H1 (cell line): ENCODE data around the gene ACKR3. TPM values are rescaled to one million over a fixed set of nuclear protein-coding genes. Genes with fewer than 3 reads are reported as not detected.

Experiments used
- CTCF ChIA-PET: fragments of 300-600 bp; sonication (Branson Sonifier 250); formaldehyde crosslinking; loops from one replicate; lab custom pipeline; 2021; ENCODE audit not compliant: partially characterized antibody; lab: Charles Lee
- POLR2A ChIA-PET: fragments of 300-600 bp; sonication (Branson Sonifier 250); formaldehyde crosslinking; loops from one replicate; lab custom pipeline; 2021; ENCODE audit warnings: inconsistent platforms; ENCODE audit not compliant: partially characterized antibody; lab: Charles Lee
- DNase-seq, 2 experiments: peaks; one replicate each; pipeline versions ENCODE4 v3.0.0 to v3.0.0-alpha.2; 2010 to 2022; ENCODE audit warnings: low spot score in 2 of 2, low read depth in 1 of 2, mixed read lengths in 1 of 2
- FAIRE-seq: peaks from 2 replicates; lab custom pipeline; 2011; peaks lifted over from hg19 to GRCh38; lab: Jason Lieb, UNC
- H2AFZ ChIP-seq: 2 replicates; pipeline ENCODE4 v1.8.1; 2012; ENCODE audit warnings: low read length, inconsistent platforms
- H2AK5ac ChIP-seq: 2 replicates; pipeline ENCODE4 v1.6.1; 2013; ENCODE audit warnings: low read depth, low read length
- H2BK120ac ChIP-seq: replicated peaks from 2 replicates; pipeline ENCODE3; 2013; ENCODE audit warnings: low read depth, low read length, inconsistent platforms
- H2BK12ac ChIP-seq: 2 replicates; pipeline ENCODE4 v1.6.1; 2013; ENCODE audit warnings: low read depth, low read length
- H2BK15ac ChIP-seq: 2 replicates; pipeline ENCODE4 v1.6.1; 2013; ENCODE audit warnings: low read length
- H2BK20ac ChIP-seq: 2 replicates; pipeline ENCODE4 v1.6.1; 2013; ENCODE audit warnings: low read length
- H2BK5ac ChIP-seq: 2 replicates; pipeline ENCODE4 v1.6.1; 2013; ENCODE audit warnings: low read depth, low read length
- H3K14ac ChIP-seq: 2 replicates; pipeline ENCODE4 v1.6.1; 2013; ENCODE audit warnings: inconsistent platforms; ENCODE audit not compliant: insufficient read length
- H3K18ac ChIP-seq: 2 replicates; pipeline ENCODE4 v1.6.1; 2013; ENCODE audit warnings: low read length; ENCODE audit errors: extremely low read depth
- H3K23ac ChIP-seq: 2 replicates; pipeline ENCODE4 v1.6.1; 2013; ENCODE audit warnings: inconsistent platforms; ENCODE audit not compliant: insufficient read length
- H3K23me2 ChIP-seq: 2 replicates; pipeline ENCODE4 v1.6.1; 2013; ENCODE audit warnings: low read depth, low read length
- H3K27ac ChIP-seq: 2 replicates; pipeline ENCODE4 v1.6.1; 2011; ENCODE audit warnings: low read depth, low read length, inconsistent platforms
- H3K27me3 ChIP-seq, 4 experiments: replicated peaks in 1 of 4; 1 replicate in 1 of 4; 2 replicates in 3 of 4; pipeline versions ENCODE4 v1.6.1 to v1.8.1; 2011 to 2013; ENCODE audit warnings: low read length in 3 of 4, mild to moderate bottlenecking in 3 of 4, inconsistent platforms in 2 of 4, mixed read lengths in 2 of 4, moderate library complexity in 1 of 4; ENCODE audit not compliant: control insufficient read depth in 3 of 4, insufficient read depth in 3 of 4; ENCODE audit errors: extremely low read depth in 1 of 4
- H3K36me3 ChIP-seq, 4 experiments: 2 replicates each; pipeline versions ENCODE4 v1.6.1 to v1.8.1; 2011 to 2013; ENCODE audit warnings: mild to moderate bottlenecking in 4 of 4, low read length in 3 of 4, moderate library complexity in 2 of 4, control low read depth in 1 of 4, inconsistent platforms in 1 of 4; ENCODE audit not compliant: insufficient read depth in 4 of 4, control insufficient read depth in 2 of 4
- H3K4ac ChIP-seq: replicated peaks from 2 replicates; pipeline ENCODE3; 2013; ENCODE audit warnings: low read length, low read depth, mixed read lengths, inconsistent platforms; ENCODE audit not compliant: insufficient read length
- H3K4me1 ChIP-seq, 4 experiments: replicated peaks in 1 of 4; 1 replicate in 1 of 4; 2 replicates in 3 of 4; pipeline versions ENCODE4 v1.6.1 to v1.8.1; 2011 to 2013; ENCODE audit warnings: low read length in 3 of 4, inconsistent platforms in 2 of 4, mixed read lengths in 1 of 4; ENCODE audit not compliant: insufficient read depth in 4 of 4, control insufficient read depth in 3 of 4
- H3K4me2 ChIP-seq, 2 experiments: 2 replicates each; pipeline versions ENCODE4 v1.6.1 to v1.8.1; 2011 to 2013; ENCODE audit warnings: low read depth in 2 of 2, low read length in 2 of 2, control low read depth in 1 of 2, inconsistent platforms in 1 of 2, mild to moderate bottlenecking in 1 of 2; ENCODE audit not compliant: insufficient read depth in 1 of 2
- H3K4me3 ChIP-seq, 4 experiments: fragments of 200-600, 300-600 bp in 1 of 4; sonication (generic), shearing (Covaris generic), sonication (Bioruptor Twin) in 1 of 4; 2 replicates each; pipeline versions ENCODE4 v1.5.1 to v1.8.1; 2011 to 2016; ENCODE audit warnings: low read length in 4 of 4, low read depth in 3 of 4, control low read depth in 2 of 4, inconsistent platforms in 2 of 4, mild to moderate bottlenecking in 2 of 4, mixed read lengths in 1 of 4, moderate library complexity in 1 of 4; ENCODE audit not compliant: insufficient read depth in 2 of 4; ENCODE audit errors: extremely low read depth in 1 of 4
- H3K56ac ChIP-seq: replicated peaks from 2 replicates; pipeline ENCODE3; 2013; ENCODE audit warnings: low read depth, mild to moderate bottlenecking, mixed read lengths, low read length, inconsistent platforms; ENCODE audit not compliant: insufficient read length
- H3K79me1 ChIP-seq: 2 replicates; pipeline ENCODE4 v1.6.1; 2013; ENCODE audit warnings: low read depth, low read length, control low read depth
- H3K79me2 ChIP-seq, 2 experiments: 2 replicates each; pipeline versions ENCODE4 v1.6.1 to v1.8.1; 2012 to 2013; ENCODE audit warnings: low read length in 2 of 2, mild to moderate bottlenecking in 2 of 2, inconsistent platforms in 1 of 2; ENCODE audit not compliant: insufficient read depth in 2 of 2, control insufficient read depth in 1 of 2
- H3K9ac ChIP-seq, 4 experiments: replicated peaks in 1 of 4; 1 replicate in 1 of 4; 2 replicates in 3 of 4; pipeline versions ENCODE4 v1.6.1 to v1.8.1; 2011 to 2013; ENCODE audit warnings: low read depth in 3 of 4, low read length in 3 of 4, control low read depth in 2 of 4, mild to moderate bottlenecking in 2 of 4, moderate library complexity in 2 of 4, inconsistent platforms in 1 of 4; ENCODE audit errors: extremely low read depth in 1 of 4
- H3K9me3 ChIP-seq, 2 experiments: 2 replicates each; pipeline versions ENCODE4 v1.6.1 to v1.8.1; 2012 to 2013; ENCODE audit warnings: mild to moderate bottlenecking in 2 of 2, moderate library complexity in 2 of 2, control low read depth in 1 of 2, inconsistent platforms in 1 of 2, low read depth in 1 of 2, low read length in 1 of 2, mixed read lengths in 1 of 2; ENCODE audit not compliant: insufficient read depth in 2 of 2
- H4K20me1 ChIP-seq, 2 experiments: replicated peaks in 1 of 2; 2 replicates each; pipeline versions ENCODE3 to v1.8.1; 2011 to 2013; ENCODE audit warnings: inconsistent platforms in 2 of 2, low read length in 2 of 2, mild to moderate bottlenecking in 1 of 2; ENCODE audit not compliant: insufficient read depth in 2 of 2, control insufficient read depth in 1 of 2
- H4K5ac ChIP-seq: 2 replicates; pipeline ENCODE4 v1.6.1; 2013; ENCODE audit warnings: low read length, low read depth, mixed read lengths, inconsistent platforms; ENCODE audit not compliant: insufficient read length
- H4K8ac ChIP-seq: 2 replicates; pipeline ENCODE4 v1.8.0; 2013; ENCODE audit warnings: mild to moderate bottlenecking, moderate library complexity, low read length, inconsistent platforms; ENCODE audit not compliant: insufficient read depth; ENCODE audit errors: extremely low read depth
- H4K91ac ChIP-seq: replicated peaks from 2 replicates; pipeline ENCODE3; 2013; ENCODE audit warnings: low read length, mixed read lengths, inconsistent platforms; ENCODE audit not compliant: insufficient read length
- CEBPB ChIP-seq: IDR thresholded peaks from 2 replicates; pipeline ENCODE4 v1.6.1; 2012; ENCODE audit warnings: low read depth, low read length
- EP300 ChIP-seq, 2 experiments: IDR thresholded peaks; 1 replicate in 1 of 2; 2 replicates in 1 of 2; pipeline ENCODE4 v1.6.1; 2011 to 2012; ENCODE audit warnings: low read depth in 2 of 2, low read length in 2 of 2, mild to moderate bottlenecking in 2 of 2, borderline replicate concordance in 1 of 2, inconsistent platforms in 1 of 2, moderate library complexity in 1 of 2
- HDAC2 ChIP-seq, 2 experiments: fragments of 300-600 bp in 1 of 2; sonication (generic) in 1 of 2; IDR thresholded peaks; 2 replicates each; pipeline ENCODE4 v1.6.1; 2011 to 2012; ENCODE audit warnings: low read depth in 2 of 2, low read length in 2 of 2, mild to moderate bottlenecking in 2 of 2, moderate library complexity in 2 of 2, borderline replicate concordance in 1 of 2, inconsistent platforms in 1 of 2
- SUZ12 ChIP-seq: fragments of 200-600 bp; sonication (generic); IDR thresholded peaks from 2 replicates; pipeline ENCODE4 v1.6.1; 2012; ENCODE audit warnings: mild to moderate bottlenecking, inconsistent platforms, low read length, moderate library complexity, mixed read lengths
- WGBS, 2 experiments: shearing (Covaris generic) in 1 of 2; methylation state at CpG; one replicate each; pipeline versions ENCODE4 v1.1.6 to v1.1.7; 2013 to 2015; ENCODE audit warnings: low lambda C conversion rate in 2 of 2, mixed read lengths in 2 of 2, inconsistent platforms in 1 of 2, low coverage in 1 of 2, missing lambda C conversion rate in 1 of 2; ENCODE audit not compliant: insufficient replicate concordance in 2 of 2, insufficient coverage in 1 of 2, insufficient read length in 1 of 2; ENCODE audit errors: extremely low coverage in 1 of 2, missing lambda C conversion rate in 1 of 2; 5-methylcytosine and 5-hydroxymethylcytosine counted together
- polyA plus RNA-seq, 7 experiments: library from polyadenylated mRNA; depleted of rRNA in 3 of 7; stranded (reverse) in 5 of 7; unstranded in 2 of 7; fragments of >200 nt in 5 of 7; fragments of 200-250 nt in 2 of 7; gene quantifications; 1 replicate in 5 of 7; 2 replicates in 1 of 7; 4 replicates in 1 of 7; pipeline versions ENCODE4 v1.2.1 to v1.2.3, GENCODE V29; 2011 to 2013; ENCODE audit warnings: missing spikeins in 2 of 7, mixed read lengths in 2 of 7
- total RNA-seq: library from RNA; stranded (reverse); fragmentation: NEBNext Ultra II Directional; extraction: Animal tissue kit (Norgen Biotek cat#: 25700); gene quantifications from 2 replicates; pipeline ENCODE4 v1.2.1, GENCODE V29; 2021
- TF ChIP-seq, protein P1 (sequence below): IDR thresholded peaks from 2 replicates; pipeline ENCODE4 v1.6.1; 2012; ENCODE audit warnings: inconsistent platforms

The ACKR3 gene
- total and polyA plus RNA-seq, 2 of the 8 experiments (the other 6 are each of a cell fraction or from before 2014, with no cell fraction given): 1.4 to 24.4 TPM

- Histone ChIP-seq H3K4me1 (no peaks in the 10 kb centered on the region), H2AFZ (0 out of 2 replicates have a peak overlapping the region, but pooled peaks have one; percentile 35), H3K4me2 (no peak overlapping the region), H3K36me3 (no peaks in the 10 kb centered on the region), H3K79me1 (no peaks in the 10 kb centered on the region), H3K23ac (no peak overlapping the region), H4K91ac (no peak overlapping the region), H3K27me3 (no peaks in the 10 kb centered on the region), H2BK120ac (no peak overlapping the region), H3K79me2 (no peaks in the 10 kb centered on the region), H3K27ac (no peak overlapping the region), H3K56ac (no peak overlapping the region), H2BK12ac (no peak overlapping the region; the same call in 1 of the 2 replicates), H3K9ac (peak overlapping the region in 1 of 4 experiments; percentile 32; a peak in 1 of 7 replicates), H3K4me3 (no peak overlapping the region), H2AK5ac (peak overlapping the region; percentile 82; the same call in 1 of the 2 replicates), H3K23me2 (no peaks in the 10 kb centered on the region), H4K20me1 (no peaks in the 10 kb centered on the region), H2BK15ac (no peak overlapping the region), H3K4ac (no peak overlapping the region), H3K14ac (no peak overlapping the region), H3K18ac (peak overlapping the region; percentile 9; the same call in 1 of the 2 replicates), H3K9me3 (no peaks in the 10 kb centered on the region; a peak in 1 of 4 replicates), H2BK5ac (no peak overlapping the region), H2BK20ac (no peak overlapping the region), H4K5ac (no peak overlapping the region), H4K8ac (no peak overlapping the region)
- POLR2A ChIA-PET: no interaction called here
- CTCF ChIA-PET: interaction anchor here (0.8 to 3.0 kb wide), 5 partner anchors 11 to 454 kb away, joined by 3 to 13 read pairs (median 3); no protein-coding TSS in a partner anchor
- TF ChIP-seq HDAC2 (IDR thresholded peaks at IDR 0.05; ENCODE audit: borderline replicate concordance in 1 of 2, low read depth in 2 of 2, low read length in 2 of 2) (no peak), SUZ12 (no peak), CEBPB (no peak), EP300 (IDR thresholded peaks at IDR 0.05; ENCODE audit: borderline replicate concordance in 1 of 2, low read depth in 2 of 2, low read length in 2 of 2) (no peak)
- TF ChIP-seq, protein P1, sequence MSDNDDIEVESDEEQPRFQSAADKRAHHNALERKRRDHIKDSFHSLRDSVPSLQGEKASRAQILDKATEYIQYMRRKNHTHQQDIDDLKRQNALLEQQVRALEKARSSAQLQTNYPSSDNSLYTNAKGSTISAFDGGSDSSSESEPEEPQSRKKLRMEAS: no peak
- no peak for FAIRE-seq
- DNase-seq: no peak
- WGBS, 2 experiments: 91% methylated on average over 13 of the region's 13 CpGs; no CpG with 5 or more reads in 1 of the 2 experiments
These were observed 35.7 kb downstream of the ACKR3 start for GRCh38 chr2:236605345-236605734.
